Measurements from ENCODE around the gene GPRC5C. TPM values are rescaled to one million over a fixed set of nuclear protein-coding genes. Genes with fewer than 3 reads are reported as not detected.

Gene GPRC5C
- total and polyA plus RNA-seq, 2 of the 13 experiments (the other 11 are each of a cell fraction or from before 2014, with no cell fraction given): 85.6 to 300 TPM

- TF ChIP-seq ZHX1 (CRISPR knock-in tag; IDR thresholded peaks at IDR 0.05; ENCODE audit: low read depth): no peak; the same call in 1 of the 2 replicates
- TF ChIP-seq ZNF207 (IDR thresholded peaks at IDR 0.05; ENCODE audit: borderline replicate concordance): no peak
- no peak for TF ChIP-seq MXD1 (CRISPR knock-in tag; IDR thresholded peaks at IDR 0.05)
- peak; percentile 45 for TF ChIP-seq NCOA2 (CRISPR knock-in tag; IDR thresholded peaks at IDR 0.05)
- no peak for TF ChIP-seq ZNF619 (CRISPR knock-in tag; IDR thresholded peaks at IDR 0.05)
- no peak for TF ChIP-seq ZNF75D (CRISPR knock-in tag; IDR thresholded peaks at IDR 0.05; ENCODE audit: borderline replicate concordance)
- TF ChIP-seq SCMH1 (CRISPR knock-in tag; IDR thresholded peaks at IDR 0.05; ENCODE audit: borderline replicate concordance): no peak
- no peak for TF ChIP-seq RAD51 (IDR thresholded peaks at IDR 0.05; ENCODE audit: borderline replicate concordance)
- TF ChIP-seq ZNF674 (CRISPR knock-in tag; IDR thresholded peaks at IDR 0.05; ENCODE audit: low read depth): no peak; the same call in 1 of the 2 replicates
- no peak for TF ChIP-seq CENPT (CRISPR knock-in tag; IDR thresholded peaks at IDR 0.05; ENCODE audit: low read depth)
- peak; percentile 97 for TF ChIP-seq ZNF652 (CRISPR knock-in tag; IDR thresholded peaks at IDR 0.05; ENCODE audit: borderline replicate concordance, low read depth)
- peak; percentile 81; the same call in 1 of the 2 replicates for TF ChIP-seq MTA1 (CRISPR knock-in tag; IDR thresholded peaks at IDR 0.05; ENCODE audit: borderline replicate concordance)
- TF ChIP-seq NFIB (CRISPR knock-in tag; IDR thresholded peaks at IDR 0.05; ENCODE audit: borderline replicate concordance): no peak
- 0 out of 2 replicates have a peak, but pooled peaks have one; percentile 4 for TF ChIP-seq MTF2 (CRISPR knock-in tag; IDR thresholded peaks at IDR 0.05; ENCODE audit: borderline replicate concordance)
- TF ChIP-seq KIAA2018 (CRISPR knock-in tag; IDR thresholded peaks at IDR 0.05; ENCODE audit: borderline replicate concordance): peak; percentile 79; the same call in 1 of the 2 replicates
- TF ChIP-seq PHF8 (CRISPR knock-in tag; IDR thresholded peaks at IDR 0.05): peak; percentile 69
- TF ChIP-seq ETV5 (CRISPR knock-in tag; IDR thresholded peaks at IDR 0.05; ENCODE audit: borderline replicate concordance): peak; percentile 82
These were observed 951 bp upstream of the GPRC5C start (continued) for GRCh38 chr17:74430706-74431567.

Data from HepG2 (cell line).